Measurements from ENCODE around the gene P2RY14. TPM values are rescaled to one million over a fixed set of nuclear protein-coding genes. Genes with fewer than 3 reads are reported as not detected.

Gene P2RY14
- total and polyA plus RNA-seq, 2 of the 13 experiments (the other 11 are each of a cell fraction or from before 2014, with no cell fraction given) = not detected

DNA sequence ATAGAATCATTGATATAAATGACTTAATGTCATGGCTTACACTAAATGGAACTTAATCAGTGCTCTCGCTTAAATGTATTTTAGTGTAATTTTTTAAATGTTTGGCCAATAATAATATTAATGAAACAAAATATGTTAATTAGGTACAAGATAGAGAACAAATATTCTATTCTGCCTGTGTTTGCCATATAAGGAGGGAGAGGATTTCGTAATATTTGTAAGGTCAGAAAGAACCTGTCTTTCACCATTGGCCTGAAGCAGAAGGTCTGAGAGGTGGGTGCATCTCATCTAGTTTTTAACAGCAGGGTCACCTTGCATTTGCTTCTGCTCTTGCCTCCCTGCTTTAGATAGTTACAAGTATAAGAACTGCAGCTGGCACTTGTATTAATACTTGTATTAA lies 35.8 kb upstream of the P2RY14 start:
- Histone ChIP-seq H3K9ac (ENCODE audit: insufficient read depth, low read depth, low read length) (no peak overlapping the region), H3K79me2 (ENCODE audit: insufficient read depth, low read length) (no peaks in the 10 kb centered on the region), H3K4me2 (ENCODE audit: low read depth, low read length) (no peak overlapping the region), H3K27me3 (ENCODE audit: control insufficient read depth in 1 of 2, insufficient read depth in 2 of 2, low read length in 2 of 2) (no peaks in the 10 kb centered on the region), H3K9me3 (ENCODE audit: low read length) (no peaks in the 10 kb centered on the region), H4K20me1 (ENCODE audit: insufficient read depth, low read length) (no peaks in the 10 kb centered on the region), H3K27ac (ENCODE audit: extremely low read length, insufficient read depth, low read length) (no peak overlapping the region), H2AFZ (ENCODE audit: low read length) (no peak overlapping the region), H3K4me3 (replicated peaks in 1 of 3; ENCODE audit: insufficient read depth in 1 of 3, low read depth in 2 of 3, low read length in 3 of 3) (no peak overlapping the region), H3K36me3 (replicated peaks in 1 of 2; ENCODE audit: control insufficient read depth in 1 of 2, insufficient read depth in 2 of 2, low read length in 2 of 2) (no peaks in the 10 kb centered on the region), H3K4me1 (ENCODE audit: insufficient read depth, low read length) (no peaks in the 10 kb centered on the region)
- CTCF ChIA-PET (ENCODE audit: low intra/inter-chr PET ratio, low total read pairs) = no interaction called here
- BruUV-seq (replicated peaks) = no TSS peak
- DNase-seq (ENCODE audit: low spot score) = no peak
- FAIRE-seq = no peak
- ATAC-seq = no peak
- 52% methylated on average over 2 of the region's 2 CpGs for WGBS (ENCODE audit: low lambda C conversion rate)
- intact Hi-C loops (cut with micrococcal nuclease; ENCODE audit: unreplicated experiment) (no loop called here), in situ Hi-C loops (cut with HindIII; ENCODE audit: extremely low pct_ligation_motif_present, low pct_unique_long_range_greater_than_20kb) (no loop called here)
- POLR2A ChIA-PET = no interaction called here
- peak; percentile 51; the same call in 1 of the 2 replicates for TF ChIP-seq CEBPB (IDR thresholded peaks at IDR 0.05; ENCODE audit: borderline replicate concordance, low read depth, low read length)
- TF ChIP-seq SKI (IDR thresholded peaks at IDR 0.05; ENCODE audit: partially characterized antibody) = no peak
- 0 out of 2 replicates have a peak, but pooled peaks have one; percentile 7 for TF ChIP-seq CEBPG (CRISPR knock-in tag; IDR thresholded peaks at IDR 0.05)
- TF ChIP-seq, protein P1, sequence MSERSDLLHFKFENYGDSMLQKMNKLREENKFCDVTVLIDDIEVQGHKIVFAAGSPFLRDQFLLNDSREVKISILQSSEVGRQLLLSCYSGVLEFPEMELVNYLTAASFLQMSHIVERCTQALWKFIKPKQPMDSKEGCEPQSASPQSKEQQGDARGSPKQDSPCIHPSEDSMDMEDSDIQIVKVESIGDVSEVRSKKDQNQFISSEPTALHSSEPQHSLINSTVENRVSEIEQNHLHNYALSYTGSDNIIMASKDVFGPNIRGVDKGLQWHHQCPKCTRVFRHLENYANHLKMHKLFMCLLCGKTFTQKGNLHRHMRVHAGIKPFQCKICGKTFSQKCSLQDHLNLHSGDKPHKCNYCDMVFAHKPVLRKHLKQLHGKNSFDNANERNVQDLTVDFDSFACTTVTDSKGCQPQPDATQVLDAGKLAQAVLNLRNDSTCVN (CRISPR knock-in tag; IDR thresholded peaks at IDR 0.05; ENCODE audit: borderline replicate concordance) = no peak
- no peak for TF ChIP-seq ZNF703 (CRISPR knock-in tag; IDR thresholded peaks at IDR 0.05; ENCODE audit: borderline replicate concordance)
- TF ChIP-seq SSRP1 (CRISPR knock-in tag; IDR thresholded peaks at IDR 0.05) = no peak
- TF ChIP-seq SRF (IDR thresholded peaks at IDR 0.05; ENCODE audit: low read depth, low read length) = peak; percentile 84
- TF ChIP-seq MAFK (conservative IDR thresholded peaks at IDR 0.05 in 1 of 2, IDR thresholded peaks at IDR 0.05 in 1 of 2; ENCODE audit: low read length in 2 of 2) = no peak
- no peak for TF ChIP-seq KDM1A (CRISPR knock-in tag; IDR thresholded peaks at IDR 0.05)
- TF ChIP-seq ZNF121 (CRISPR knock-in tag; IDR thresholded peaks at IDR 0.05) = no peak
- no peak for TF ChIP-seq ZNF441 (CRISPR knock-in tag; IDR thresholded peaks at IDR 0.05; ENCODE audit: borderline replicate concordance)
- TF ChIP-seq, protein P2, sequence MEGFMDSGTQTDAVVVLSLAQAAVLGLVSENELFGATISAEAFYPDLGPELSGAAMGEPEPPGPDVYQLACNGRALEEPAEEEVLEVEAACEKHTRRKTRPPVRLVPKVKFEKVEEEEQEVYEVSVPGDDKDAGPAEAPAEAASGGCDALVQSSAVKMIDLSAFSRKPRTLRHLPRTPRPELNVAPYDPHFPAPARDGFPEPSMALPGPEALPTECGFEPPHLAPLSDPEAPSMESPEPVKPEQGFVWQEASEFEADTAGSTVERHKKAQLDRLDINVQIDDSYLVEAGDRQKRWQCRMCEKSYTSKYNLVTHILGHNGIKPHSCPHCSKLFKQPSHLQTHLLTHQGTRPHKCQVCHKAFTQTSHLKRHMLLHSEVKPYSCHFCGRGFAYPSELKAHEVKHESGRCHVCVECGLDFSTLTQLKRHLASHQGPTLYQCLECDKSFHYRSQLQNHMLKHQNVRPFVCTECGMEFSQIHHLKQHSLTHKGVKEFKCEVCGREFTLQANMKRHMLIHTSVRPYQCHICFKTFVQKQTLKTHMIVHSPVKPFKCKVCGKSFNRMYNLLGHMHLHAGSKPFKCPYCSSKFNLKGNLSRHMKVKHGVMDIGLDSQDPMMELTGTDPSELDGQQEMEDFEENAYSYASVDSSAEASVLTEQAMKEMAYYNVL (CRISPR knock-in tag; IDR thresholded peaks at IDR 0.05; ENCODE audit: borderline replicate concordance) = no peak
- TF ChIP-seq, protein P3, sequence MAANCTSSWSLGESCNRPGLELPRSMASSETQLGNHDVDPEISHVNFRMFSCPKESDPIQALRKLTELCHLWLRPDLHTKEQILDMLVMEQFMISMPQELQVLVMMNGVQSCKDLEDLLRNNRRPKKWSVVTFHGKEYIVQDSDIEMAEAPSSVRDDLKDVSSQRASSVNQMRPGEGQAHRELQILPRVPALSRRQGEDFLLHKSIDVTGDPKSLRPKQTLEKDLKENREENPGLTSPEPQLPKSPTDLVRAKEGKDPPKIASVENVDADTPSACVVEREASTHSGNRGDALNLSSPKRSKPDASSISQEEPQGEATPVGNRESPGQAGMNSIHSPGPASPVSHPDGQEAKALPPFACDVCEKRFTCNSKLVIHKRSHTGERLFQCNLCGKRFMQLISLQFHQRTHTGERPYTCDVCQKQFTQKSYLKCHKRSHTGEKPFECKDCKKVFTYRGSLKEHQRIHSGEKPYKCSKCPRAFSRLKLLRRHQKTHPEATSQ (CRISPR knock-in tag; IDR thresholded peaks at IDR 0.05; ENCODE audit: borderline replicate concordance) = no peak
- no peak for TF ChIP-seq RARA (CRISPR knock-in tag; IDR thresholded peaks at IDR 0.05)
- TF ChIP-seq, protein P4, sequence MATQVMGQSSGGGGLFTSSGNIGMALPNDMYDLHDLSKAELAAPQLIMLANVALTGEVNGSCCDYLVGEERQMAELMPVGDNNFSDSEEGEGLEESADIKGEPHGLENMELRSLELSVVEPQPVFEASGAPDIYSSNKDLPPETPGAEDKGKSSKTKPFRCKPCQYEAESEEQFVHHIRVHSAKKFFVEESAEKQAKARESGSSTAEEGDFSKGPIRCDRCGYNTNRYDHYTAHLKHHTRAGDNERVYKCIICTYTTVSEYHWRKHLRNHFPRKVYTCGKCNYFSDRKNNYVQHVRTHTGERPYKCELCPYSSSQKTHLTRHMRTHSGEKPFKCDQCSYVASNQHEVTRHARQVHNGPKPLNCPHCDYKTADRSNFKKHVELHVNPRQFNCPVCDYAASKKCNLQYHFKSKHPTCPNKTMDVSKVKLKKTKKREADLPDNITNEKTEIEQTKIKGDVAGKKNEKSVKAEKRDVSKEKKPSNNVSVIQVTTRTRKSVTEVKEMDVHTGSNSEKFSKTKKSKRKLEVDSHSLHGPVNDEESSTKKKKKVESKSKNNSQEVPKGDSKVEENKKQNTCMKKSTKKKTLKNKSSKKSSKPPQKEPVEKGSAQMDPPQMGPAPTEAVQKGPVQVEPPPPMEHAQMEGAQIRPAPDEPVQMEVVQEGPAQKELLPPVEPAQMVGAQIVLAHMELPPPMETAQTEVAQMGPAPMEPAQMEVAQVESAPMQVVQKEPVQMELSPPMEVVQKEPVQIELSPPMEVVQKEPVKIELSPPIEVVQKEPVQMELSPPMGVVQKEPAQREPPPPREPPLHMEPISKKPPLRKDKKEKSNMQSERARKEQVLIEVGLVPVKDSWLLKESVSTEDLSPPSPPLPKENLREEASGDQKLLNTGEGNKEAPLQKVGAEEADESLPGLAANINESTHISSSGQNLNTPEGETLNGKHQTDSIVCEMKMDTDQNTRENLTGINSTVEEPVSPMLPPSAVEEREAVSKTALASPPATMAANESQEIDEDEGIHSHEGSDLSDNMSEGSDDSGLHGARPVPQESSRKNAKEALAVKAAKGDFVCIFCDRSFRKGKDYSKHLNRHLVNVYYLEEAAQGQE (IDR thresholded peaks at IDR 0.05; ENCODE audit: borderline replicate concordance in 1 of 2, low read depth in 1 of 2, low read length in 2 of 2) = no peak
- no peak for TF ChIP-seq ZFP90 (CRISPR knock-in tag; IDR thresholded peaks at IDR 0.05; ENCODE audit: borderline replicate concordance)

Measured in HepG2 (cell line).